ENCODE data around the gene CTNNA1. TPM values are rescaled to one million over a fixed set of nuclear protein-coding genes. Genes with fewer than 3 reads are reported as not detected.

CTNNA1 gene
- total RNA-seq, 1 experiment from 2014 or later, result 1.9 TPM

DNA sequence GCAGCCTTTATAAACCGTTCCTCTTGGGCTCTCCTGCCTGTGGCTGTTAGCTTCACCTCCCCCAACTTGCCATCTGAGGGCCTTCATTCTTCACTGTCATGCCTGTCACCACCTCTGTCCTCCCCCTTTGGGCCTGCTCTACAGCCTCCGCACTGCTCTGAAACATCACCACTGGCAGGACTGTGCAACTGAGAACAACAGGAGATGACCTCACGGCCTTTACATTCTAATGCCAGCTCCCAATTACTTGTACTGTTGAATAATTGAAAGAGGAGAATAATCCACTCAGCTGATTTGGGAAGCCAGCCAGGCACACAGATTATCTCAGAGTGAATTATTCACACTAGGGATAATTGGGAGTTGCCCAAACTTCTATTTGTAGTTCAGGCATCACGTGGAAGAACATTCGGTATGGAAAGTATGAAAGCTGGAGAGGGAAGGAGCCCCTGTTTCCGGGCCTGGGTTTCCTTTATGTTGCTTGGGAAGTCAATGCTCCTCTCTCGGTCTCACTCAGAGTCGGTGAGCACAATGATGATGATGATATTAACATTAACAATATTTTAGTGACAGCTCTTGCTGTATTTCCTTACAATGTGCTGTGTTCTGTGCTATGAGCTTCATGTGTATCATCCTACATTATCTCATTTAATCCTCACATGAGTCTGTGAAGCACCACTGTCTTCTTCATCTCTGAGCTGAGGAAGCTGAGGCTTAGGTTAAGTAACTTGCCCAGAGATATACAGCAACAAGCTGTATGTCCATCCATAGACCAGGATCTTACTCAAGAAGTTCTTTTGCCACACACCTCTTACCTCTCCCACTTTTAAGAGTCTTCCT, 221.2 kb downstream of the CTNNA1 start:
- Histone ChIP-seq H3K27ac (ENCODE audit: low read length) (no peak overlapping the region), H4K20me1 (ENCODE audit: low read length) (no peaks in the 10 kb centered on the region), H3K4me2 (ENCODE audit: low read length) (no peak overlapping the region), H3K79me2 (ENCODE audit: low read length) (no peaks in the 10 kb centered on the region), H3F3A (ENCODE audit: low read length, unreplicated experiment) (no peaks in the 10 kb centered on the region), H3K9me2 (replicated peaks; ENCODE audit: low read length) (no peaks in the 10 kb centered on the region), H3K36me3 (ENCODE audit: low read depth, low read length) (no peaks in the 10 kb centered on the region), H3K9me3 (ENCODE audit: low read length) (no peaks in the 10 kb centered on the region), H2AFZ (ENCODE audit: low read length) (no peak overlapping the region), H3K4me1 (ENCODE audit: insufficient read depth, low read length) (no peaks in the 10 kb centered on the region), H3K9ac (ENCODE audit: low read length) (no peak overlapping the region), H3K27me3 (ENCODE audit: low read length) (no peaks in the 10 kb centered on the region), H3K4me3 (ENCODE audit: low read length) (no peak overlapping the region)
- DNase-seq, result no peak
- ATAC-seq, result no peak
- intact Hi-C loops (cut with micrococcal nuclease), result no loop called here
- POLR2A ChIA-PET (ENCODE audit: unreplicated experiment), result no interaction called here
- TF ChIP-seq, protein P1, sequence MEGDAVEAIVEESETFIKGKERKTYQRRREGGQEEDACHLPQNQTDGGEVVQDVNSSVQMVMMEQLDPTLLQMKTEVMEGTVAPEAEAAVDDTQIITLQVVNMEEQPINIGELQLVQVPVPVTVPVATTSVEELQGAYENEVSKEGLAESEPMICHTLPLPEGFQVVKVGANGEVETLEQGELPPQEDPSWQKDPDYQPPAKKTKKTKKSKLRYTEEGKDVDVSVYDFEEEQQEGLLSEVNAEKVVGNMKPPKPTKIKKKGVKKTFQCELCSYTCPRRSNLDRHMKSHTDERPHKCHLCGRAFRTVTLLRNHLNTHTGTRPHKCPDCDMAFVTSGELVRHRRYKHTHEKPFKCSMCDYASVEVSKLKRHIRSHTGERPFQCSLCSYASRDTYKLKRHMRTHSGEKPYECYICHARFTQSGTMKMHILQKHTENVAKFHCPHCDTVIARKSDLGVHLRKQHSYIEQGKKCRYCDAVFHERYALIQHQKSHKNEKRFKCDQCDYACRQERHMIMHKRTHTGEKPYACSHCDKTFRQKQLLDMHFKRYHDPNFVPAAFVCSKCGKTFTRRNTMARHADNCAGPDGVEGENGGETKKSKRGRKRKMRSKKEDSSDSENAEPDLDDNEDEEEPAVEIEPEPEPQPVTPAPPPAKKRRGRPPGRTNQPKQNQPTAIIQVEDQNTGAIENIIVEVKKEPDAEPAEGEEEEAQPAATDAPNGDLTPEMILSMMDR (conservative IDR thresholded peaks at IDR 0.05; ENCODE audit: low read depth, low read length), result no peak
- no peak for TF ChIP-seq EZH2 (IDR thresholded peaks at IDR 0.05; ENCODE audit: low read length, unreplicated experiment)
- TF ChIP-seq EZH2phosphoT487 (IDR thresholded peaks at IDR 0.05; ENCODE audit: borderline replicate concordance, low read length), result no peak
- CTCF ChIA-PET, result no interaction called here
- BruUV-seq (replicated peaks), result no TSS peak

DNA sequence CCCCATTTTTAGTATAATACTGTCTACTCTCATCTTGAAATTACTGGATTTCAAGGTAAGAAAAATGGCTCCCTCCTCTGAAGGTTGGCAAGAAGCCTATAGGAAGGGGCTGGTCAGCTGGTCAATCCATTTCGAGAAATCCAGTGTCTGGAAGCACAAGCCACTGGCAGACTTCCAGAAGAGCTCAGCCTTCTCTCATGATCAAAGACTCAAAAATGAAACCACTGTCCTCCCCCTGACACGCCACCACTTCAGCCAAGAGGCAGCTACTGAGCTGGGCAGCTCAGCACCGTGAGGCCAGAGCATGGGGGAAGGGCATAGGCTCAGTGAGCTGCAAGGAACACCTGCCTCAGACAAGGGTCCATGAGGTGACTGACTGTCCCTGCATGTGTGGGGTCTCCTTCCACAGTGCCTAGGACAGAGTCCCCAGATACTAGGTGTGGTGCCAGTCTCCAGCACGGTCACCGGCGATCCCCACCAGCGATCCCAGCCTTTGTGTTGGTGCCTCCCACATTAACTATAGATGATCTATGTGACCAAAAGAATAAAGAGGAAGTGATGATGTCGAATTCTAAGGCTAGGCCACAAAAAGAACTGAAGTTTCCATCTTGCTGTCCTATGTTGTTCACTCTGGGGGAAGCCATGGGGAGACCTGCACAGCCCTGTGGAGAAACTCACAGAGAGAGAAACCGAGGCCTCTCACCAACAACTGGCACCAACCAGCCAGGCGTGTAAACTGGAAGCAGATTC, 222.0 kb downstream of the CTNNA1 start:
- BruUV-seq (replicated peaks), result no TSS peak

More for the DNA sequence above, 222.0 kb downstream of the CTNNA1 start:
- ATAC-seq, result no peak
- ChIA-PET POLR2A (ENCODE audit: unreplicated experiment) (no interaction called here), CTCF (no interaction called here)
- H3K79me2 ChIP-seq (ENCODE audit: low read length), result no peaks in the 10 kb centered on the region
- no peak overlapping the region for H3K9ac ChIP-seq (ENCODE audit: low read length)
- TF ChIP-seq, protein P1 (conservative IDR thresholded peaks at IDR 0.05; ENCODE audit: low read depth, low read length), result no peak
- no peak for TF ChIP-seq EZH2 (IDR thresholded peaks at IDR 0.05; ENCODE audit: low read length, unreplicated experiment)
- TF ChIP-seq EZH2phosphoT487 (IDR thresholded peaks at IDR 0.05; ENCODE audit: borderline replicate concordance, low read length), result no peak
- no peaks in the 10 kb centered on the region for H3K9me2 ChIP-seq (replicated peaks; ENCODE audit: low read length)
- H3K27ac ChIP-seq (ENCODE audit: low read length), result no peak overlapping the region
- no peaks in the 10 kb centered on the region for H3K27me3 ChIP-seq (ENCODE audit: low read length)
- H4K20me1 ChIP-seq (ENCODE audit: low read length), result no peaks in the 10 kb centered on the region
- intact Hi-C loops (cut with micrococcal nuclease), result no loop called here
- H3K4me1 ChIP-seq (ENCODE audit: insufficient read depth, low read length), result no peaks in the 10 kb centered on the region
- no peaks in the 10 kb centered on the region for H3F3A ChIP-seq (ENCODE audit: low read length, unreplicated experiment)
- H3K9me3 ChIP-seq (ENCODE audit: low read length), result no peaks in the 10 kb centered on the region
- H3K36me3 ChIP-seq (ENCODE audit: low read depth, low read length), result no peaks in the 10 kb centered on the region
- DNase-seq, result no peak
- H3K4me2 ChIP-seq (ENCODE audit: low read length), result no peak overlapping the region
- H3K4me3 ChIP-seq (ENCODE audit: low read length), result no peak overlapping the region
- no peak overlapping the region for H2AFZ ChIP-seq (ENCODE audit: low read length)

All from PC-3 (cell line).